Natural killer cell (primary cell): ENCODE measurements around the gene PRSS21. TPM values are rescaled to one million over a fixed set of nuclear protein-coding genes. Genes with fewer than 3 reads are reported as not detected.

Experiments used
- ATAC-seq, 3 donors: fragments of 150-1000 bp in 2 of 3; fragments of 200-7000 bp in 1 of 3; cut with Tn5 transposase; 1 replicate in 1 of 3; 2 replicates in 2 of 3; pipeline ENCODE4 v1.10.0; 2021; ENCODE audit warnings: mild to moderate bottlenecking in 2 of 3, moderate library complexity in 2 of 3
- DNase-seq, 2 donors: peaks; one replicate each; pipeline versions ENCODE4 v3.0.0 to v3.0.0-alpha.2; 2013 to 2021; ENCODE audit warnings: mixed read lengths in 1 of 2
- H3K27ac ChIP-seq: one replicate; pipeline ENCODE4 v1.5.1; 2013; ENCODE audit warnings: mild to moderate bottlenecking, low read length
- H3K27me3 ChIP-seq: one replicate; pipeline ENCODE4 v1.6.1; 2013; ENCODE audit warnings: low read length; ENCODE audit not compliant: control insufficient read depth, insufficient read depth
- H3K36me3 ChIP-seq: one replicate; pipeline ENCODE4 v1.6.1; 2013; ENCODE audit warnings: low read length; ENCODE audit not compliant: control insufficient read depth, insufficient read depth
- H3K4me1 ChIP-seq: one replicate; pipeline ENCODE4 v1.6.1; 2013; ENCODE audit warnings: low read length; ENCODE audit not compliant: control insufficient read depth, insufficient read depth
- H3K4me3 ChIP-seq: one replicate; pipeline ENCODE4 v1.5.1; 2013; ENCODE audit warnings: low read length
- H3K9me3 ChIP-seq: one replicate; pipeline ENCODE4 v1.6.1; 2013; ENCODE audit warnings: low read length; ENCODE audit not compliant: control insufficient read depth, insufficient read depth
- H3K27ac Mint-ChIP-seq, 2 donors: one replicate each; pipeline ENCODE4 v1.8.0; 2022; ENCODE audit warnings: mild to moderate bottlenecking in 2 of 2, mixed read lengths in 2 of 2, moderate library complexity in 1 of 2
- H3K27me3 Mint-ChIP-seq, 2 donors: one replicate each; pipeline ENCODE4 v1.8.0; 2022; ENCODE audit warnings: low read depth in 2 of 2, mixed read lengths in 2 of 2
- H3K36me3 Mint-ChIP-seq: one replicate; pipeline ENCODE4 v1.8.0; 2022; ENCODE audit warnings: mixed read lengths
- H3K4me1 Mint-ChIP-seq, 2 donors: one replicate each; pipeline ENCODE4 v1.8.0; 2022; ENCODE audit warnings: mixed read lengths in 2 of 2
- H3K4me3 Mint-ChIP-seq: one replicate; pipeline ENCODE4 v1.8.0; 2022; ENCODE audit warnings: mild to moderate bottlenecking, moderate library complexity, mixed read lengths
- H3K9me3 Mint-ChIP-seq, 2 donors: one replicate each; pipeline ENCODE4 v1.8.0; 2022; ENCODE audit warnings: mixed read lengths in 2 of 2
- CTCF ChIP-seq: fragments of 200-600 bp; IDR thresholded peaks from one replicate; pipeline ENCODE4 v1.8.0; 2022; ENCODE audit warnings: antibody characterized with exemption
- WGBS: methylation state at CpG from one replicate; pipeline ENCODE4 v1.1.7; 2013; ENCODE audit warnings: missing lambda C conversion rate; ENCODE audit not compliant: insufficient coverage; 5-methylcytosine and 5-hydroxymethylcytosine counted together
- intact Hi-C: fragments of 100-400 bp; cut with micrococcal nuclease; formaldehyde crosslinking; loops from one replicate; pipeline ENCODE4 v1.14.2; 2022
- total RNA-seq, 4 donors: library from RNA; stranded (reverse); fragments of 120-200 nt in 1 of 4; gene quantifications; one replicate each; pipeline versions ENCODE4 v1.2.3 to v1.2.4, GENCODE V29; 2013 to 2022

Gene PRSS21
- total RNA-seq, 3 donors from 2014 or later (not counting 1 experiment from before 2014, with no cell fraction given), result 0.64 to 6.6 TPM; not detected in 1

DNA sequence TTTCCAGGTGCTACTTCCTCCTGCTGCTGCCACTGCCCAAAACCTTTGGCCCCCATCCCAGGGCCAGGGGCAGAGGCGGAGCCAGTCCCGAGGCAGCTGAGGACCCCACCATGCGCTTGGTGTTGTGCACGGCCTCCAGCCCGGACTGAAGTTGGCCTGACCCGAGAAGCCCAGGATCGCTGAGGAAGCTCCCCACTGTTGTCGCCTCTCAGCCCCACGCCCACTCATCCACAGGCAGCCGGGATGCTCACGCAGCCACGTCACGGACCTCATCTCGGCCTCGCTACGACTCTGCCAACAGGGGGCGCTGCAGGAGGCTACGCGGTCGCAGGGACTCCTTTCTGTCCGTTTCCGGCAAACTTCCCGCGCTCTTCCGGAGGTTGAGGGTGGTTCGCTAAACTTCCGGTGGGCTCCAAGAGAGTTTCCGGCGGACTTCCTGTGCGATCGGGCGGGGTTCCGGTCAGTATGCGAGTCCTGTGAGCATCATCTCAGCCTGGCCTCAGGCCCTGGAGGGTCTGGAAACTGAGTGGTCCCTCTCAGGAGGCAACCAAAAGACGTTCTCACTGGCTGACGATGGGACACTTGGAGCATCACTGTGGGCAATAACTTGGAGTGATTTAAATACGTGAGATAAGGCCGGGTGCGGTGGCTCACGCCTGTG, 25.4 kb downstream of the PRSS21 start:
- peaks cover 67 to 81% of the 10 kb centered on the region in 2 donors for H3K4me1 Mint-ChIP-seq
- peak overlapping the region; percentile 97 for H3K27ac ChIP-seq
- peak; percentile 74 to 87 for DNase-seq
- intact Hi-C loops, result loop anchor here (1.0 to 5.0 kb wide), 2 partner anchors 26 to 40 kb away; partner anchors contain the start of gene FLYWCH2
- peak; percentile 91 for TF ChIP-seq CTCF
- no peaks in the 10 kb centered on the region for H3K36me3 Mint-ChIP-seq
- no peaks in the 10 kb centered on the region for H3K27me3 ChIP-seq
- H3K4me3 Mint-ChIP-seq, result peak overlapping the region; percentile 93
- 26% methylated on average over 40 of the region's 40 CpGs for WGBS
- H3K27ac Mint-ChIP-seq, result peak overlapping the region; percentile 96 to 97
- peak overlapping the region; percentile 46 for H3K4me3 ChIP-seq
- no peaks in the 10 kb centered on the region for H3K9me3 Mint-ChIP-seq
- ATAC-seq, result peak; percentile 53 to 75 (median 61)
- peaks cover 75% of the 10 kb centered on the region for H3K4me1 ChIP-seq
- no peaks in the 10 kb centered on the region for H3K27me3 Mint-ChIP-seq
- H3K9me3 ChIP-seq, result no peaks in the 10 kb centered on the region
- H3K36me3 ChIP-seq, result peaks cover 2% of the 10 kb centered on the region

- Histone ChIP-seq H3K27me3 (no peaks in the 10 kb centered on the region), H3K4me1 (peaks cover 75% of the 10 kb centered on the region), H3K27ac (peak overlapping the region; percentile 15), H3K9me3 (no peaks in the 10 kb centered on the region), H3K4me3 (no peak overlapping the region), H3K36me3 (peaks cover 2% of the 10 kb centered on the region)
- 94% methylated on average over 8 of the region's 8 CpGs for WGBS
- no peak for ATAC-seq
- H3K9me3 Mint-ChIP-seq, result no peaks in the 10 kb centered on the region
- H3K4me3 Mint-ChIP-seq, result no peak overlapping the region
- DNase-seq, result no peak
- peak overlapping the region; percentile 96 to 97 for H3K27ac Mint-ChIP-seq
- no peaks in the 10 kb centered on the region for H3K27me3 Mint-ChIP-seq
- intact Hi-C loops, result loop anchor here (5.0 kb wide), 1 partner anchor 39 kb away; the partner anchor contains the start of gene FLYWCH2
- H3K4me1 Mint-ChIP-seq, result peaks cover 58 to 70% of the 10 kb centered on the region in 2 donors
- TF ChIP-seq CTCF, result no peak
- H3K36me3 Mint-ChIP-seq, result no peaks in the 10 kb centered on the region
These were observed 26.5 kb downstream of the PRSS21 start for GRCh38 chr16:2843526-2843925.

DNA sequence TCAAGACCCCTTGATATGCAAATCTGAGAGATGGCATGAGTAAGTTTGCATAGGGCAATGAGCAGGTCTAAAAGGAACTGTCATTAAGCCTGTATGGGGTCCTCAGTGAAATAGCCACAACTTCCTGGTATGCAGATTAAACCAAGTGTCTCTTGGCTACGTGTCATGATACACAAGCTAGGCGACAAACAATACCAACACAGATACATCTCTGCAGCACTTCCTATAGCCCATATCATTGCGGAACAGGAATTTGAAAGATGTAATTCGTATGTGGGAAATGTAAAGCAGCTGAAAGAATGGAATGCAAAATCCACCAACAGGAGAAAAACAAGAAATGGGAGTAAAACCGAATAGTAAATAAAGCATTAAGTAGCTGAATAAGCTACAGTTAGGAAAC, 28.1 kb downstream of the PRSS21 start:
- H3K4me3 Mint-ChIP-seq, result peak overlapping the region; percentile 49
- H3K27me3 Mint-ChIP-seq, result peaks cover 6 to 9% of the 10 kb centered on the region in 2 donors
- Histone ChIP-seq H3K36me3 (no peaks in the 10 kb centered on the region), H3K27ac (peak overlapping the region; percentile 35), H3K9me3 (no peaks in the 10 kb centered on the region), H3K4me3 (no peak overlapping the region), H3K27me3 (no peaks in the 10 kb centered on the region), H3K4me1 (peaks cover 60% of the 10 kb centered on the region)
- no peaks in the 10 kb centered on the region for H3K36me3 Mint-ChIP-seq
- no peak for TF ChIP-seq CTCF
- DNase-seq (peak in 1 of 2 donors; percentile 32), ATAC-seq (no peak)
- H3K9me3 Mint-ChIP-seq, result no peaks in the 10 kb centered on the region
- 57% methylated on average over 5 of the region's 5 CpGs for WGBS
- H3K4me1 Mint-ChIP-seq, result peaks cover 47 to 61% of the 10 kb centered on the region in 2 donors
- intact Hi-C loops, result no loop called here
- H3K27ac Mint-ChIP-seq, result peak overlapping the region; percentile 96 to 97
